ENCODE data around the gene CADPS.

GRCh38 chr3:62630664-62631063, 244.6 kb downstream of the CADPS start:
- TF ChIP-seq CTCF (conservative IDR thresholded peaks at IDR 0.05) (no peak), EZH2 (IDR thresholded peaks at IDR 0.05; ENCODE audit: low read depth) (no peak)

Measured in PC-9 (cell line).